GM13977 (cell line): ENCODE data around the gene SLC6A6.

Experiments used
- DNase-seq: peaks from one replicate; pipeline ENCODE4 v3.0.0; 2012; ENCODE audit warnings: low spot score
- CTCF ChIP-seq: IDR thresholded peaks from 2 replicates; pipeline ENCODE4 v1.5.1; 2012; ENCODE audit warnings: mild to moderate bottlenecking, control low read depth; ENCODE audit not compliant: insufficient read depth; ENCODE audit errors: extremely low read depth, missing control alignments
- in situ Hi-C: fragments of 300-500 bp; cut with MboI; formaldehyde crosslinking; loops from one replicate; pipeline ENCODE4 v1.12.0; 2022; ENCODE audit warnings: low sequenced_read_pairs, low pct_unique_long_range_greater_than_20kb, mixed read lengths, inconsistent platforms; ENCODE audit not compliant: unreplicated experiment

SLC6A6 gene

GRCh38 chr3:14402304-14402811, at the start of gene SLC6A6:
TSS of gene SLC6A6 (plus strand) at chr3:14402606. CDS start at chr3:14443635, 41,029 bp downstream.
- peak; percentile 51 for TF ChIP-seq CTCF
- DNase-seq: peak; percentile 96
- in situ Hi-C loops: no loop called here

- in situ Hi-C loops: no loop called here
- no peak for TF ChIP-seq CTCF
- DNase-seq: no peak
These were observed 48.9 kb upstream of the SLC6A6 start for GRCh38 chr3:14353502-14353901.

GRCh38 chr3:14357463-14357862, 44.9 kb upstream of the SLC6A6 start:
- TF ChIP-seq CTCF: no peak
- in situ Hi-C loops: no loop called here
- no peak for DNase-seq

- in situ Hi-C loops: no loop called here
- TF ChIP-seq CTCF: no peak
- no peak for DNase-seq
These were observed 43.8 kb upstream of the SLC6A6 start for GRCh38 chr3:14358426-14359211.

- no peak for TF ChIP-seq CTCF
- in situ Hi-C loops: no loop called here
- DNase-seq: no peak
These were observed 43.1 kb upstream of the SLC6A6 start for GRCh38 chr3:14359348-14359747.

GRCh38 chr3:14360123-14360881, 42.1 kb upstream of the SLC6A6 start:
- no peak for TF ChIP-seq CTCF
- in situ Hi-C loops: no loop called here

More at GRCh38 chr3:14360123-14360881, 42.1 kb upstream of the SLC6A6 start:
- no peak for DNase-seq
